Stomach (tissue), 4 donors: Measurements from ENCODE around the gene STX5.

Experiments used
- CTCF ChIP-seq, 7 experiments: fragments of 450-650 bp in 4 of 7; fragments of 200-600 bp in 3 of 7; sonication (generic) in 3 of 7; IDR thresholded peaks; one replicate each; pipeline ENCODE4 v1.5.1; 2016 to 2019; ENCODE audit warnings: antibody characterized with exemption in 7 of 7, control low read depth in 2 of 7, mild to moderate bottlenecking in 1 of 7
- EP300 ChIP-seq: sonication (generic); formaldehyde crosslinking; IDR thresholded peaks from one replicate; pipeline ENCODE4 v1.6.1; 2017; ENCODE audit warnings: antibody characterized with exemption
- POLR2A ChIP-seq, 4 donors: fragments of 450-650 bp; IDR thresholded peaks; one replicate each; pipeline ENCODE4 v1.6.1; 2016; ENCODE audit warnings: antibody characterized with exemption in 4 of 4, control low read depth in 2 of 4, mild to moderate bottlenecking in 1 of 4, moderate library complexity in 1 of 4
- POLR2AphosphoS5 ChIP-seq, 3 donors: sonication (generic); formaldehyde crosslinking; IDR thresholded peaks; one replicate each; pipeline ENCODE4 v1.6.1; 2016; ENCODE audit warnings: antibody characterized with exemption in 3 of 3

- TF ChIP-seq POLR2A (IDR thresholded peaks at IDR 0.05) (no peak), CTCF (IDR thresholded peaks at IDR 0.05) (no peak), POLR2AphosphoS5 (IDR thresholded peaks at IDR 0.05) (no peak), EP300 (no peak)
Measured at GRCh38 chr11:62843466-62843865, 11.6 kb upstream of the STX5 start.
